ENCODE measurements around the gene ZNF652.
A peak's percentile ranks its signal among the peaks of the same experiment; 100 is the strongest.

The ZNF652 gene

GRCh38 chr17:49356320-49356719 is 5.7 kb downstream of the ZNF652 start:
- DNase-seq: no peak

- no peak for DNase-seq
These were observed 8.4 kb downstream of the ZNF652 start for GRCh38 chr17:49353607-49354006.

DNA sequence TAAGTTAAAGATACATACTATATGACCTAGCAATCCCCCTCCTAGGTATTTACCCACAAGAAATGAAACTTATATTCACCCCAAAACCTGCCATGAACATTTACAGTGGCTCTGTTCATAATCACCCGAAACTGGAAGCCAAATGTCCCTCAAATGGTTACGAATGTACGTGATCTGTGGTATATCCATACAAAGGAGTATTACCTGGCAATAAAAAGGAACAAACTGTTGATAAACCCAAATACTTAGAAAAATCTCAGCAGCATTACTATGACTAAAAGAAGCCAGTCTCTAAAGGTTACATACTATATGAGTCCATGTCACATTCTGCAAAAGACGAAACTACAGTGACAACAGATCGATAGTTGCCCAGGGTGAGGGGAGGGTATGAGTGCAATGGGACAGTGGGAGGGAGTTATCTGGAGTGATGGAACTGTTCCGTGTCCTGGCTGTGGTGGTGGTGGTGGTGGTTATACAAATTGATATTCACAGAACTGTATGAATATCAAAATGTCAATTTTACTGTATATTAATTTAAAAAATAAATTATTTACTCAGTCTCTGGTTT is 9.4 kb downstream of the ZNF652 start:
- DNase-seq: no peak

DNA sequence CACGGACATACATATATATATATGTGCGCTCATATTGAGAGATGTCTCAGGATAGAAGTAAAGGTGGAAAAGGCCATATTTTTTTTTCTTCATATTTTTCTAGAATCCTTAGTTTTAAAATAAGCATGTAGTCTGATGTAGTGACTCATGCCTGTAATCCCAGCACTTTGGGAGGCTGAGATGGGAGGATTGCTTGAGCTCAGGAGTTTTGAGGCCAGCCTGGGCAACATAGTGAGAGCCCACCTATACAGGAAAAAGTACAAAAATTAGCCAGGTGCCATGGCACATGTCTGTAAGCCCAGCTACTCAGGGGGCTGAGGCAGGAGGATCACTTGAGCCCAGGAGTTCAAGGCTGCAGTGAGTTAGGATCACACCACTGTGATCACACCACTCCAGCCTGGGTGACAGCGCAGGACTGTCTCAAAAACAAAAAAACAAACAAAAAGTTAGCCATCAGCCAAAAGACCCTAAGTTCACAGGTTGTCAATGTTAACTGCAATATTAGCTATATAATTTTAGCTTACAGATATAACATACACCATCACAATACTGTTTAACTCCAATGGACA is 10.4 kb downstream of the ZNF652 start:
- DNase-seq: no peak

- no peak for DNase-seq
These were observed 12.5 kb downstream of the ZNF652 start for GRCh38 chr17:49349541-49349940.

- no peak for DNase-seq
These were observed 17.1 kb downstream of the ZNF652 start for GRCh38 chr17:49344914-49345313.

DNA sequence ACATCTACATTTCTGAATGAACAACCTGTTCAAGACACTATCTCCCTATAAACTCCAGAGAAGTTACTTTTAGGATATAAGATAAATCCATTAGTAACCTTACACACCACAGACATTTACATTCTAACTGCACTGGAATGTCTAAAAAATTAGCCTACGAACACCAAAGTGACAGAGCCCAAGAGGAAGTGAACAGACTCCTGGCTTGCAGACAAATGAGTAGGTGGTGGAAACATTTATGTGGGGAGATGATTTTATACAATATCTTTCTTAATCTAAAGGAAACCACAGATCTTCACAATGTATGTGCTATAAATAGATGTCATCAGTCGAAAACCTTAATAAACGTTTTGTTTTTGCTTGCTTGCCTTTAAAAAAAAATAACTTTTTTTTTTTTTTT is 18.8 kb downstream of the ZNF652 start:
- no peak for DNase-seq

DNA sequence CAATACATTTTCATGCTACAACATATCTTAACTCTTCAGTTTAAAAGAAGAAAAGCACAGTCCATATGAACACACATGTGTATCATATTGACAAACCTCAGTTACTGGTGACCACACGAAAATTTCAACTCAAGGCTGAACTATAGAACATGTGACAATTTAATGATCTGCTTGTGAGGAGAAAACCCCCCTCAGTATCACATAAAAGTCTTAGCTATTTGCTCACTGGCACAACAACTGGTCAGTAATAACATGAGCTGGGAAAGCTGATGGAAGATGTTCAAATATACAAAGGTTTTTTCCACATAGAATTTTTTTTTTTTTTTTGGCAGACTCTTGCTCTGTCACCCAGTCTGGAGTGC is 19.5 kb downstream of the ZNF652 start:
- no peak for DNase-seq

GRCh38 chr17:49341356-49341755 is 20.7 kb downstream of the ZNF652 start:
- DNase-seq: no peak

- no peak for DNase-seq
These were observed 22.7 kb downstream of the ZNF652 start for GRCh38 chr17:49339354-49339753.

GRCh38 chr17:49338883-49339282 is 23.2 kb downstream of the ZNF652 start:
- DNase-seq: no peak

DNA sequence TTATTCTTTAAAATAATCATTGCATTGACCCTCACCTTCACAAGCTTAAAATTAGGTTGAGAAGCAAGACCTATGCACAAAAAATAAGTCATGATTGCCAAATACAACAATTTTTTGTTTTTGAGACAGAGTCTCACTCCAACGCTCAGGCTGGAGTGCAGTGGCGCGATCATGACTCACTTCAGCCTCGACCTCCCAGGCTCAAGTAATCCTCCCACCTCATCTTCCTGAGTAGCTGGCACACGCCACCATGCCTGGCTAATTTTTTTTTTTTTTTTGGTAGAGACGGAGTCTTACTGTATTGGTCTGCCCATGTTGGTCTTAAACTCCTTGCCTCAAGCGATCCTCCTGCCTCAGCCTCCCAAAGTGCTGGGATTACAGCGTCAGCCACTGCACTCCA is 24.2 kb downstream of the ZNF652 start:
- no peak for DNase-seq

- no peak for DNase-seq
These were observed 27.1 kb downstream of the ZNF652 start for GRCh38 chr17:49334744-49335512.

DNA sequence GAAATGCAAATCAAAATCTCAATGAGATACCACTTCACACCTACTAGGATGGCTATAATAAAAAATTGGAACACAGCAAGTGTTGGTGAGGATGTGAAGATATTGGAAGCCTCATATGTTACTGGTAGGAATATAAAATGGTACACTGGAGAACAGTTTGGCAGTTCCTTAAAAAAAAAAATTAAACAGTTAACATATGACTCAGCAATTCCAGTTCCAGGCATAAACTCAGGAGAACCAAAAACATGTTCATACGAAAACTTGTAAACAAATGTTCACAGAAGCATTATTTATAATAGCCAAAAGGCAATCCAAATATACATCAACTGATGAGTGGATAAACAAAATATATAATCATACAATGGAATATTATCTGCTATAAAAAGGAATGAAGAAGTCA is 28.2 kb downstream of the ZNF652 start:
- no peak for DNase-seq

DNA sequence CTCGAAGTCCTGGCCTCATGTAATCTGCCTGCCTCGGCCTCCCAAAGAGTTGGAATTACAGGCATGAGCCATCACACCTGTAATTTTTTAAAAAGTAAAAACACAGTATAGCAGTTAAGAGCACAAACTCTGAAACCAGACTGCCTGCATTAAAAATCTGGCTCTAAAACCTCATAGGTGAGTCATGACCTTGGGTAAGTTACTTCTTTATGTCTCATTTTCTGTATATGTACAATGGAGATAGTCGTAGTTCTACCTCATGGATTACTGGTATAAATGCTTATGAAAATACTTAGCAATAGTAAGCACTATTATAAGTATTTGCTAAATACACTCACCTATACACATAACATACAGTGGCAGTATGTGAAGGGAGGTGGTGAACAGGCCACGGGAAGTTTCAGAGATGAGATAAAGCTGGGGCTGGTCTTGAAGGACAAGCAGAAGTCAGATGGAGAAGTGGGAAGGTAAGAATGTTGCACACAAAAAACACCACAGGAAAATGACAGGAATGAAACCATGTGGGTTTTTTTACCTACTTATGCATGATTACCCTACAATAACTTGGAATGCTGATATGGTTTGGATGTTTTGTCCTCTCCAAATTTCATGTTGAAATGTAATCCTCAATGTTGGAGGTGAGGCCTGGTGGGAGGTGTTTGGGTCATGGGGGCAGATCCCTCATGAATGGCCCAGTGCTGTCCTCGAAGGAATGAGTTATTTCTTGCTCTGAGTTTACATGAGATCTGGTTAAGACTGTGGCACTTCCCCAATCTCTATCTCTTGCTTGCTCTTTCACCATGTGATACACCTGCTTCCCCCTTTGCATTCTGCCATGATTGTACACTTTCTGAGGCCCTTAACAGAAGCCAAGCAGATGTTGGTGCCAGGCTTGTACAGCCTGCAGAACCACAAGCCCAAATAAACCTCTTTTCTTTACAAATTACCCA is 33.9 kb downstream of the ZNF652 start:
- DNase-seq: no peak

- DNase-seq: no peak
These were observed 36.1 kb downstream of the ZNF652 start for GRCh38 chr17:49325980-49326379.

- no peak for DNase-seq
These were observed 43.5 kb downstream of the ZNF652 start for GRCh38 chr17:49318435-49318965.

DNA sequence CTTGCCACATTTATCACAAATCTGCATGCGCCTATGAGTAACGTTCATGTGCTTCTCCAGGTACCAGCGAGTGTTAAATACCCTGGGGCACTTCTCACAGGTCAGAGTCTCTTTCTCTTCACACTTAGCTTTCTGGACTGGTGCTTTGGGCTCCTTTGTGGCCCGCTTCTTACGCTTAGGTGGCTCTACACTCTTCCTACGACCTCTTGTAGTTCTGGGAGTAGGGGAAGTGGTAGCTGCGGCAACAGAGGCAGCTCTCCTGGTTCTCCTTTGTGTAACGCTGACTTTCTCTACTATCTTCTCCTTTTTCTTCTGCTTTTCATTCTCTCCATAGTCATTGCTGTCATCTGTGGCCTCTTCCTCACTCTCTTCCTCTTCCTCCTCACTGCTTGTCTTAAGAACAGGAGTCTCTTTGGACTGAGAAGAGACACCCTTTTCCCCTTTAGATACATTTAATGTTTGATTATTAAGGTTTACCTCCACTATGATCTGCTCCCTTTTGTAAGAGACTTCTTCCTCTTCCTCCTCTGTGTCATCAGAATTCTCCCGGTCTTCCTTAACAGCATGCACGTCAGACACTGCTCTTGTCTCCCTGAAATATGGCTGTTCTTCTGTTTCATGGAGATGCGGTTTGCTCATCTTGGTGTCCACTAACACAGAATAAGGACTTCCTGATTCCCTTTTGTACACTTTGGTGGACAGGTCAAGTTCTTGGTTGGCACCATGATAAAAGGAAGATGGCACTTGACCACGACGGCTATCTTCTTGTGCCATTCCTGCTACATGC is 45.0 kb downstream of the ZNF652 start:
- DNase-seq: no peak

DNA sequence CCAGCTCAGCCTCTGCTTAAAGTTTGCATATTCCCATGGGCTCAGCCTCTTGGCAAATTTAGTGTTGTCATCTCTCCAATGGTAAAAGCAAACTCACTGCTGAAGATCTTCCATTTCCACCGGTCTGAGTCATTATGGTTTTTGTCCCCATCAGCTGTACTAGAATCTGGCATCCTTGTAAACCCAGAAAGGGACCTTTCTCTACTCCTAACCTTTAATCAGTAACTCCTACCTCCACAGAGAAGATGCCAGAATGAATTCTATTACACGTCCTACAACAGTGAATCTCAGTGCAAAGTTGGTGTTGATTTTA is 45.8 kb downstream of the ZNF652 start:
- DNase-seq: no peak

GRCh38 chr17:49315551-49316257 is 46.3 kb downstream of the ZNF652 start:
- peak; percentile 85 for DNase-seq

- no peak for DNase-seq
These were observed 49.3 kb downstream of the ZNF652 start for GRCh38 chr17:49312722-49313121.

GRCh38 chr17:49299996-49300395 is 62.1 kb downstream of the ZNF652 start:
- DNase-seq: no peak

All from NCI-H510A (cell line).